ENCODE results near the gene ZNF324.
A peak's percentile ranks its signal among the peaks of the same experiment; 100 is the strongest.
"Not testable (repeated sequence)": the region's sequence is repeated elsewhere in the genome, so short reads cannot be mapped to it uniquely, and the experiment has no call there.

Gene ZNF324

DNA sequence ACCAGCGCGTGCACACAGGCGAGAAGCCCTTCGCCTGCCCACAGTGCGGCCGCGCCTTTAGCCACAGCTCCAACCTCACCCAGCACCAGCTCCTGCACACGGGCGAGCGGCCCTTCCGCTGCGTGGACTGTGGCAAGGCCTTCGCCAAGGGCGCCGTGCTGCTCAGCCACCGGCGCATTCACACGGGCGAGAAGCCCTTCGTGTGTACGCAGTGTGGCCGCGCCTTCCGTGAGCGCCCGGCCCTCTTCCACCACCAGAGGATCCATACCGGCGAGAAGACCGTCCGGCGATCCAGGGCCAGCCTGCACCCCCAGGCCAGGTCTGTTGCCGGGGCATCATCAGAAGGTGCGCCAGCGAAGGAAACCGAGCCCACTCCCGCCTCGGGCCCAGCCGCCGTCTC is 4.9 kb downstream of the ZNF324 start:
- no peak for DNase-seq (ENCODE audit: low read depth)

DNA sequence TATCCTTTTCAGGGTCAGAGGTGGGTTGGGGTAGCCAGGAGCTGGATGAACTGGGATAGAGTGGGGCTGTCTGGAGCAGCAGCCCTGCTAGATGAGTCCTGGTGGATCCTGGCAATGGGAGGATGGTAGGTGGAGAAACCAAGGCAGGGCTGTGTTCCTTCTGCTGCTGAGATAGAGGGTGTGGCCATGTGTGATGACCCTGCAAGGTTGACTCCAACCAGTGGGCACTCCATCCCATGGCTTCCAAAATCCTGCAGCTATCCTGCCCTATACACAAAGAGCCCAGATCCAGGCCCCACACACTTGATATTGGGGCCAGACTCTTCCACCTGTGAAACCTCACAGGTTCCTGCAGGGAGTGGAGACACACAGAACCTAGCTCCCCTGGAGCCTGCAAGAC is 6.9 kb downstream of the ZNF324 start:
- no peak for DNase-seq (ENCODE audit: low read depth)

DNA sequence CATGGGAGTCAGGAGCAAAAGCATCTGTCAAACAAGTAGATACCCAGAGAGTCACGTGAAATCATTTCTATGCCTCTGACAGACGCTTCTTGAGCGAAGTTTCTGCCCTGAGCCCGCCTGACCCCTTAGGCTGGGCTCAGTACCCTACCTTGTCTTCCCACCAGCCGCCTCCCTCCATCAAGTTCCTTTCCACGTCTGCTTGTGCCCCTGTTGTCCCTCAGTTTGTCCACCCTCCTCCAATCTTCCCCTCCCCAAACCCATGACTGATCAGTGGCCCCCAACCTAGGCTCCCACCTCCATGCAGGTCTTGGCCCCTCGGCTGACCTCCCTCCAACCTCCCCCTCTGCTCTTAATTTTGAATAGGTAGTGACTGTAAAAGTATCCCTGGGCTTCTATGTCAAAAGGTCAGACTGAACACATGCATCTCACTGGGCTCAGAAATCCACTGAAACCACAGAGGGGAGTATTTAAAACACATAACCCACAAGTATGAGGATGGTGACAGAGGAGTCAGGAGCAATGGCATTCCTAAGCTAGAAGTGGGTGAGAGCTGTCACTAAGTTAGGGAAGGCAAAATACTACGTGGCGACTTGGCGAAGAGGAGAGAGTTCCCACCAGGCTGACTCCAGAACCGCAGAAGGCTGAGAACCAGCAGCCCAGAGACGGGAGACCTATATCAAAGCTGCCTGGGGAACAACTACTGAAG is 7.6 kb downstream of the ZNF324 start:
- DNase-seq (ENCODE audit: low read depth) = no peak

DNA sequence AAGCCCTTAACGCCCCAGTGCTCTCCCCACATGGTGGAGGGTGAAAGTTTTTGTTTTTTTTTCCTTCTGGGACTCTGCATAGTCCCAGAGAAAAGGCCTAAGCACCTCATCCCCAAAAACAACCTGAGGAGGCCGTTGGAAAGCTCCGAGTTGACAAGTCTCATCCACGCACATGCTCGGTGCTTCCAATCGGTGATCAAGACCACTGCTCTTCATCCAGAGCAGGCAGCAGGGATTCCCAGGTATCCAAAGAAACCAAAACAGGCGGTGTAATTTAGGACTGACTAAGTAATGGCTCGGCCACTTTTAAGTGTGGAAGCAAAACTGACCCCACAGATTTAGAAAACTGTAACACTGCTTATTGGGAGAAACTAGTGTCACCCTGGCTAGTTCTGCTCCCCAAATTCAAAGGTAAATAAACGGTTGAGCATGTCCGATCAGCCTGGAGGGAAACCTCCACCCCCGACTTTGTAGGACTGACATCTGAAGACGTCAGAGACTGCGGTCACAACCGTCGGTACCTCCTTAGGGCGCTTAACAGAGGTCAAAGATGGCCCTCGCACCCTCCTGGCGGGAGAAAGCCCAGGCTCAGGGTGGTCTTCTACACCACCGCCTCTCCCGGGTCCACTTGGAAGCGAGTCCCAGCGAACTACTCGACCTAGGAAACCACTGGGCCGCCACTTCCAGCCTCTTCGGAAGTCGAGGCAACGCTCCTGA is 8.3 kb downstream of the ZNF324 start:
- no peak for DNase-seq (ENCODE audit: low read depth)

DNA sequence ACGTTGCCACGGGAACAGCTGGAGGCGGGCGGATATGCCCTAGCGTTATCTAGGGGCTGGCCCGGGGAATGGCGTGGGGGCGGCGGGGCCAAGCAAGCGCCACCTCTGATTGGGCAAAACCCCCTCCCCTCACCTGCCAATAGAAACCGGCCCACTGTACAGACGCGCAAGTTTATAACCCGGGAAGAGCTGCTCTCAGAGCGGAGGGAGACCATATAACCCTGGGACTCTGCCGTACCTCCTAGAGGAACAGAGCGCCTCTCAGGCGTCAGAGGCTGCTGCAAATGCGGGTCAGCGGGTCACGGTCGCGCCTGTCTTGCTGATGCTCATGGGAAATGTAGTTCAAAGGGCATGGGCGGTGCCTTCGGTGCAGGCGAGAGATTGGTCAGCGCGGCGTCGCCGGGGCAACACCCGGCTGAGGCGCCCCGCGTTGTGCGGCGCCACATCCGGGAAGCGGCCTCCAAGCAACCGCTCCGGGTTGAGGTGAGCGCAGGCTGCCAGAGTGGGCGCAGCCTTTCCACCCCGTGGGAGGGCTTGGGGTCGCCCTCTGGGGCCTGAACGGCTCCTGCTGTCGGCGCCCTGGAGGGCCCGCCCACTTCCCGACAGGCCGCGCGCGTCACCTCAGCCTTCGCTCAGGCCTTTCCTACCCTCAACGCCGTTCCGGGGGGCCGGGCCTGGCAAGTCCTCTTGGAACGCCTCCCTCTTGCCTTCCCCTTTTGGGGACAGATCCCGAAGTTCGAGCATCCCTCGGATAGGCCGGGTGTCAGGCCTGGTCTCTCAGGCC is 9.0 kb downstream of the ZNF324 start, which contains the start of gene ZNF446:
ZNF446 (plus strand) TSS at position 639 of the 784 bp plus-strand sequence. CDS start 867 bp downstream, outside the sequence.
- peak; percentile 93 for DNase-seq (ENCODE audit: low read depth)

DNA sequence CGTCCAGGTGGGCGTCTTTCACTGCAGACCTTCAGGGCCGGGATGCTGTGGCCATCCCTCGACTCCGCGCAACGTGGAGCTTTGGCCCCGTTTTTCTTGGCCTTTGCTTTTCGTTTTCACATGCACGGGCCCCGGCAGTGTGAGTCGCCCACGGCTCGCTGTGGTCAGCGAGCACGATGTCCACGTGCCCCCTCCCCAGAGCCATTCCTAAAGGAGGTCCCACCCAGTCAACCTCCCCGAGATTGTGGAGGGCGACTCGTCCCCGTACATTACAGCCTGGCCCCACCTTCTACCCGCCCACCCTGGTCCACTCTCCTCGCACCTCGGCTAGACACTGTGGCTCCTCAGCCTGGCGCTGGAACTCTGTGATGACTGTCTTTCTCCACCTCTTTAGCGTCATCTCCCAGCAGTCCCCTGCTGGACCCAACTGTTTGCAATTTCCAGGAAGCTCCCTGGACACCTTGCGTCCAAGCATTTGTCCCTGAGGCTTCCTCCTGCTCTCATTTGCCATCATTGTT is 9.7 kb downstream of the ZNF324 start:
- DNase-seq (ENCODE audit: low read depth) = no peak

DNA sequence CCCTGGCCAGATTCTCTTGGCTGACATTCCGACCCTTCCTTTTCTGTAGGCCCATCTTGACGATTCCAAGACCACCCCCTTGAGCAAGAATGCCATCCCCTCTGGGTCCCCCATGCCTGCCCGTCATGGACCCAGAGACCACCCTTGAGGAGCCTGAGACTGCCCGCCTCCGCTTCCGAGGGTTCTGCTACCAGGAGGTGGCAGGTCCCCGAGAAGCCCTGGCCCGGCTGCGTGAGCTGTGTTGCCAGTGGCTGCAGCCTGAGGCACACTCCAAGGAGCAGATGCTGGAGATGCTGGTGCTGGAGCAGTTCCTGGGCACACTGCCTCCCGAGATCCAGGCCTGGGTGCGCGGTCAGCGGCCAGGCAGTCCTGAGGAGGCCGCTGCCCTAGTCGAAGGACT is 10.2 kb downstream of the ZNF324 start:
- no peak for DNase-seq (ENCODE audit: low read depth)

DNA sequence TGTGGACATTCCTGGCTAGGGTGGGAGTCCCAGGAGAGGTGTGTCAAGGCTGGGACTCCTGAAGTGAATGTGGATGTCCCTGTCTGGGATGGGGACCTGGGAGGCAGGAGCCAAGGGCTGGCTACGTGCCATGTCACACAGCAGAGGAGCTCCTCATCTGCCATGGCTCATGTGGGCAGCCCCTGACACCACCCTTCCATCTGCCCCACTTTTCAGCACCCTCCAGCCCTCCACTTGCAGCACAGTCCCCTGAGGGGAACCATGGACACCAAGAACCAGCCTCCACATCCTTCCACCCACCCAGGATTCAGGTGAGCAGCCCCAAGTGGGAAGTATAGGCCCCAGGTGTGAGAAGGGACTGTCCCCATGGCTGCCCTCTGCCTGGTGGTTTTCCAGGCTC is 11.0 kb downstream of the ZNF324 start:
- no peak for DNase-seq (ENCODE audit: low read depth)

DNA sequence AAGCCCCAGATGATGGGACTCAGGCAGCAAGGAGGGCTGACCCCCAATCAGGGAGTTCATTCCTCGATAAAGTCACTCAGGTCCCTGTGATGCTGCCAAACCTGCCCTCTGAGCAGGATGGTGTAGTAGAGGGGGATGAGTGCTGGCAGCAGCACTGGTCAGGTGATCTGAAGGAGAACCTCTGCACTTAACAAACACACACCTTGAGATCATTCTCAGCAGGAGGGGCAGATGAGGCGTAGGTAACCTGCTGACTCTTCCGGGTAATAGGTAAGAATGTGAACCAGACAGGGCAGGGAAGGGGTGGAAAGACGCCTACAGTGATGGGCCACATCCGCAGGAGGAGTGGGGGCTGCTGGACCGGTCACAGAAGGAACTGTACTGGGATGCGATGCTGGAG is 12.4 kb downstream of the ZNF324 start:
- DNase-seq (ENCODE audit: low read depth) = no peak

DNA sequence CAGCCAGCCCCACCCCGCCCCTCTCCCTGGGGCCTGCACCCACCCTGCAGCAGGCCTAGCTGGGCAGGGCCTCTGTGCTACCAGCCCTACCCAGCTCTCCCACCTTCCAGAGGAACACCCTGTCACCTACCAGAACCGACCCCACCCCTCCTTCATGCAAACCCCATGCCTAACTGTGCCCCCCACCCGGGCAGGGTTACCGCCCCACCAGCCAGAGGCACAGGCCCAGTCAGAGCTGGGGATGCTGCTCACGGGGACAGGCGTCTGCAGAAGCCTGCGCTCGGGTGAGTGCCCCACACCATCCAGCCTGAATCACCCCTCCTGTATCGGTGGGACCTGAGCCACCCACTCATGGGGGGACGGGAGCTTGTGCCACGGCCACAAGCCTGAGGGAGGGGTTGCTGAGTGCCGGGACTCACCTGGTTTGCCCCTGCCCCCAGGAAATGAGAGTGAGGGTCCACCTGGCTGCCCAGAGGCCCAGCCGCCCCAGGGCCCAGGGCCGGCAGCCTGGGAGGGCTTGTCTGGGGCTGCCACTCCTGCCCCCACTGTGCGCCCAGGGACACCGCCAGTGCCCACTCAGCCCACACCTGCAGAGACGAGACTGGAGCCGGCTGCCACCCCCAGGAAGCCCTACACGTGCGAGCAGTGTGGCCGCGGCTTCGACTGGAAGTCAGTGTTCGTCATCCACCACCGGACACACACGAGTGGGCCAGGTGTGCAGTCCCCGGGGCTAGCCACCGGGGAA is 13.0 kb downstream of the ZNF324 start:
- DNase-seq (ENCODE audit: low read depth) = no peak

DNA sequence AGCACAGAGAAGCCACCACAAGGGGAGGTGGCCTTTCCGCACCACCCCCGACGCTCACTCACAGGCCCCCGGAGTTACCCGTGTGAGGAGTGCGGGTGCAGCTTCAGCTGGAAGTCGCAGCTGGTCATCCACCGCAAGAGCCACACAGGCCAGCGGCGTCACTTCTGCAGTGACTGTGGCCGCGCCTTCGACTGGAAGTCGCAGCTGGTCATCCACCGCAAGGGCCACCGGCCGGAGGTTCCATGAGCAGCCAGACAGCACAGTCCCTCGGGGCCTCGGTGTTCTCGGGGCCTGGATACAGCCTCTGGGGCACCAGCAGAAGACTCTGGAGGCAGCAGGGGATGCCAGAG is 13.6 kb downstream of the ZNF324 start:
- no peak for DNase-seq (ENCODE audit: low read depth)

DNA sequence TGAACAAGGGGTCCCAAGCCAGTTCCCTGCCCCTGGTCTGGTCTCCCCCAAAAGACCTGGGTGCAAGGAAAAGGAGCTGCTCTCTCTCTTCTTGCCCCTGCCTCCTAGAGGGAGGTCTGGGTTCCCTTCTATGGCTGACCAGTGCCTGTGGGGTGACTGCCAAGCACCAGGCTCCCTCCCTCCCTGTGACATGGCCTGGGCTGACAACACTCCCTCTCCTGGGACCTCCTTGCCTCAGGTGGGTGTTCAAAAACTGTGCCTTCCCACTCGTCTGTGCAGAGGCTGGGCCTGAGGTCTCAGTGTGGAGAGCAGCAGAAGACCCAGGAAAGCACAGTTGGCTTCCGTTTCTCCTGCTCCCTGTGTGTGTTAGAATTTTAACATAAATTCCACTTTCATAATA is 14.0 kb downstream of the ZNF324 start:
- no peak for DNase-seq (ENCODE audit: low read depth)

DNA sequence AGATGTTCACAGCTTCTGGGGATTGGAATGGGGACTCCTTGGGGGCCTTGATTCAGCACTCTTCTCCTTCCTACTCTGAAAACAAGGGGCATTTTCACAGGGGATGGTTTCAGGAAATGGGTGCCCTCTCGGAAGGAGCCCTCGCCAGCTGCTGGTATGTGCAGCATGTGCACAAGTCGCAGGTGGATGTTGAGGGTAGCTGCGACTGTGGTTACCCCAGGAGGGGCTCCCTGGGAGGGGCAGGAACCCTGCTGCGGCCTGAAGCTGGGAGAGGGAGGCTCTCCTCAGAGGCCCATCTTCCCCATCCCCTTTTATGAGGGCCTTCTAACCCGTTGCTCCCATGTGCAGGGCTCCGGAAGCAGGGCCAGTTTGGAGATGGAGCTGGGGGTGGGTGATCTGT is 15.5 kb downstream of the ZNF324 start:
- DNase-seq (ENCODE audit: low read depth) = no peak

DNA sequence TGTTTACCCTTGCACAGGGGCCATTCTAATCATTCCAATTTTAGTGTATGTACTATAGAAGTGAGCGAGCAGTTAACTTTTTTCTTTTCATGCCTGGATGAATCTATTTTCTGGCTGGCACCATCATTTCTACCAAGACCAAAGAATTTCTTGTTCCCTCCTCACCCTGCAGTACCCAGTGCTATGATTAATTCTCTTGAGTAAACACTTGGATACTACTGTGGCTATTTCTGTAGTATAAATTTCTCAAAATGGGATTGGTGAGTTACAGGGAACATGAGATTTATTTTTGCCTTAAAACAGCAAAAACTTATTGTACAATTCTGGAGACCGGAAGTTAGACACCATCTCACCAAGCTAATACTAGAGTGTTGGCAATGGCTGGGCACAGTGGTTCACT is 16.9 kb downstream of the ZNF324 start:
- no peak for DNase-seq (ENCODE audit: low read depth)

DNA sequence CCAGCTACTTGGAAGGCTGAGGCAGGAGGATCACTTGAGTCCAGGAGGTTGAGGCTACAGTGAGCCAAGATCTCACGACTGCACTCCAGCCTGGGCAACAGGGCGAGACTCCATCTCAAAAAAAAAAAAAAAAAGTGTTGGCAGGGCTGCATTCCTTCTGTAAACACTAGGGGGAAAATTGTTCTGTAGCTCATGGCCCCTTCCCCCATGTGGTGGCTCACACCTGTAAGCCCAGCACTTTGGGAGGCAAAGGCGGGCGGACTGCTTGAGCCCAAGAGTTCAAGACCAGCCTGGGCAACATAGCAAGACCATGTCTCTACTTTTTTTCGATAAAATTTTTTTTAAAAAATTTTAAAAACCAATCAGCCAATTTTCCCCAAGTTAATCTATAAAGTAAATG is 17.5 kb downstream of the ZNF324 start:
- not testable (repeated sequence) for DNase-seq (ENCODE audit: low read depth)

DNA sequence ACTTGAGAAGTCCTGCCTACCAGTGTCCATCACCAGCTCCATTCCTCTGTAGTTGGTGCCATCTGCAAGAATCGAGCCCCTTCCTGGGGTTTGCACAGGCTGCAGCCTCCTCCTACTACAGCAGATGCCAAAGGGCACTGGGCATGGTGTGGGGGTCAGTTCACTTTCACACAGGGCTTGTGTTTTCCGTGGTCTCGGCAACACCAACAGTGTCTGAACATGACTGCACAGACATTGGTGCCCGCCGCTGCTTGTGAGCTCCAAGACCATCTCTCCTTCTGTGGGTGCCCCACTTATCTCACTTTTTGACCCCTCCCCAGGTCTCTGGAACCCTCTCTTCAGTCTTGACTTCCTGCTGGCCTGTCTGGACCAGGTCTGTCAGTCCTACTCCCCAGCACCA is 24.5 kb downstream of the ZNF324 start:
- DNase-seq (ENCODE audit: low read depth) = no peak

DNA sequence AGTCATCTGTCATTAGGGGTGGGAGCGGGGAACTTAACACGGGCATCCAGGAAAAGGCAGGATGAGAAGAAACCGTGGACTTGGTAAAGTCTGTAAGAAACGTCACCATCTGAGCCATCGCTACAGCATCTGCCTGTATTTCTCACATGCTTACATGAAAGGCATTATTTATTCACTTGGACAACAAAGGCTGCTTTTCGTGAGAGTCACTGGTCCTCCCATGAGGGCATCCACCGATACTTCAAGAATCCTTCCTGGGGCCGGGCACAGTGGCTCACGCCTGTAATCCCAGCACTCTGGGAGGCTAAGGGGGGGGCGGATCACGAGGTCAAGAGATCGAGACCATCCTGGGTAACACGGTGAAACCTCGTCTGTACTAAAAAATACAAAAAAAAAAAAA is 25.4 kb downstream of the ZNF324 start:
- no peak for DNase-seq (ENCODE audit: low read depth)

DNA sequence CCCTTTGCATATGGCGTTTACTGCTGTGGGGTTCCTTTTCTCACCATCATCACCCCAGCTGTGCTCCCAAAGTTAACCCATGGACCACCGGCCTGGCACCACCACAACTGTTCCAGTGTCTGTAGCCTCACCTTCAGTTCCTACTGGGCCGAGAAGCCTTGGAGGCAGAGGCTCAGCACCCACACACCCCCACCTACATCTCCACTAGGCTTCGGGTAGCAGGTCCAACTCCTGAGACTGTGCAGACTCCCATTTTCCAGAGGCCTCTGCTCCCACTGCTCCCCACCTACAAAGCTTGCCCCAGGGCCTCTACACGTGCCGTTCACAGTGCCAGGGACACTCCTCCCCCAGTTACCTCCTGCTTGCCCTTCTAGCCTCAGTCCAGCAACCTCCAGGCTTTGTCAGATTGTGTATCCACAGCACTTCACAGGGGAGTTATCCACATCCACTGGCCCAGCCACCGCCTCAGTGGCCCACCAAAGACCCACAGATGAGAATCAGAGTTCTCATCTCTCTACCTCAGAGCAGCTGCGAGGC is 30.8 kb downstream of the ZNF324 start:
- no peak for DNase-seq (ENCODE audit: low read depth)

DNA sequence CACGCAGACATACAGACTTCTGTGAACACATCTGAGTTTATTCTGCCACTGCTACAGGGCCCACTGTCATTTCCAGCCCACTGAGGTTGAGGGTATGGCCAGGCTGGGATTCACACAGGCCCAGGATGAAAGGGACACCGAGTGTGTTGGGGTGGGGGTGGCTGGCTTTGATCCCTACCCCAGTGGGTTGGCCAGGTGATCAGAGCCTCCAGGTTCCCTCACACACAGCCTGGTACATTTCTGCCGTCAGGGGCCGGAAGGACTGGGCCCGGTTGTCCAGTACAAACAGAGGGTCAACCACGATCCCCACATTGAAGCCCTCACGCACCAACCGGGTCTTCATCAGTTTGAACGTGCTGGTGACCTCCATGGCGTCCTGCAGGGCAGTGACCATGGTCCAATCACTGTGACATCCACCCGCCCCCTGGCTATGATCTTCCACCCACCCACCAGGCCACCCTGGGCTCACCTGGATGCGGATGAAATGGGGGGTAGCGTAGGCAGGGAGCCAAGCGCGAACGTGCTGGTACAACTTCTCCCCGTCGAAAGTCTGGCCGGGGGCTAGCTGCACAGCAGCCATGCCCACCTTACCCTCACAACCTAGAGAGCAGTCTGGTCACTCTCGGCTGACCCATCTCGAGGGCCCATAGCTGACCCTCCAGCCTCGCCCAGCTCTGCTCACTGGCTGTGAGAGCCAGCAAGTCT is 31.6 kb downstream of the ZNF324 start:
- no peak for DNase-seq (ENCODE audit: low read depth)

DNA sequence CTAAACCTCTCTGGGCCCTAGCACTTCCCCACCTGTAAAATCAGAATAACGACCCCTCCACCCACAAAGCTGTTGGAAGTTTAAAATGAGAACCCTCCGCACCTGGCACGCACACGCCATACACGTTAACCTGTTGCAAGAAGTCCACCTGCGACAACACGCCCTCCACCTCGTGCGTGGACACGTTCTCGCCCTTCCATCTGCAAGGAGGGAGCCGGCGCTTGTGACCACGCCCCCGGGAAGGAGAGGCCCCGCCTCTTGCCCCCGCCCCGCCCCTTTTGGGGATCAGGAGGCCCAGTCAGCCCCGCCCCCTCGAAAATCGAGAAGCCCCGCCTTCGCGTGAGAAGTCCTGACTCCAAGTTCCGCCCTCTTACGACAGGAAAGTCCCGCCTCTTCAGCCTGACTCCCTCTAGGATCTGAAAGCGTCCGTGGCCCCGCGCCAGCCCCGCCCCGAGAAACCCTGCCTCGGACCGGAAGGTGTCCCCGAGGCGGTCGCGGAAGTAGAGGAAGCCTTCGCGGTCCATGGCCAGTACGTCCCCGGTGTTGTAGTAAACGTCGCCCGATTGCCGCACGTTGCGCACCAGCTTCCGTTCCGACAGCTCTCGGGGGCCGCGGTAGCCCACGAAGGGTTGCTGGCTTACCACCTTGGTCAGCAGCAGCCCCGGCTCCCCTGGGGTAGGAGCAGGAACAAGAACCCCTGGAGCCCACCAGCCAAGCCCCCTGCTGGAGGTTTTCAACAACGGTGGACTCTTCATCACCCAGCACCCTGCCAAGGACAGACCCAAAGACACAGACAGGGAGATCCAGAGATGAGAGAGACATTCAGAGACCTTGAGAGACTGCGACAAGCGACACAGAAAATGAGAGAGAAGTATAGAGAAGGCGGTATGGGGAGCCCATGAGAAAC is 32.4 kb downstream of the ZNF324 start:
- DNase-seq (ENCODE audit: low read depth) = peak; percentile 87

Data from T follicular helper cell (primary cell).